SK-N-MC (cell line): ENCODE measurements around the gene PRPF6.

Source experiments
- DNase-seq: peaks from one replicate; pipeline ENCODE4 v3.0.0-alpha.2; 2011; ENCODE audit warnings: low read depth, low spot score
- H3K27ac ChIP-seq: fragments of 200-600 bp; sonication (generic); 2 replicates; pipeline ENCODE4 v1.5.1; 2016; ENCODE audit warnings: mixed run types
- H3K36me3 ChIP-seq: fragments of 200-600 bp; sonication (generic); 2 replicates; pipeline ENCODE4 v1.6.1; 2017; ENCODE audit warnings: antibody characterized with exemption, low read length, mixed read lengths; ENCODE audit not compliant: insufficient read depth
- H3K4me3 ChIP-seq: fragments of 200-600 bp; sonication (generic); 2 replicates; pipeline ENCODE4 v1.5.1; 2016
- H3K9ac ChIP-seq: fragments of 200-600 bp; sonication (generic); 2 replicates; pipeline ENCODE4 v1.8.0; 2017; ENCODE audit warnings: mixed run types, mixed read lengths; ENCODE audit not compliant: insufficient read length
- H3K9me3 ChIP-seq: fragments of 200-600 bp; sonication (generic); 2 replicates; pipeline ENCODE4 v1.6.1; 2017; ENCODE audit warnings: low read depth, mild to moderate bottlenecking, antibody characterized with exemption, low read length, moderate library complexity, mixed read lengths
- EZH2 ChIP-seq: fragments of 200-600 bp; sonication (generic); IDR thresholded peaks from one replicate; pipeline ENCODE4 v1.6.1; 2017; ENCODE audit warnings: antibody characterized with exemption
- FOXP2 ChIP-seq: optimal IDR thresholded peaks from 2 replicates; pipeline ENCODE3; 2011; ENCODE audit warnings: mild to moderate bottlenecking, moderate library complexity; ENCODE audit not compliant: insufficient read depth; ENCODE audit errors: extremely low read length, control extremely low read depth
- POLR2AphosphoS5 ChIP-seq: IDR thresholded peaks from 2 replicates; pipeline ENCODE4 v1.6.1; 2012; ENCODE audit warnings: mild to moderate bottlenecking, low read depth, low read length, borderline replicate concordance

Gene PRPF6

GRCh38 chr20:63962426-63963347, 18.2 kb upstream of the PRPF6 start:
- TF ChIP-seq FOXP2 (no peak), EZH2 (no peak), POLR2AphosphoS5 (no peak; the same call in 1 of the 2 replicates)
- H3K4me3 ChIP-seq: no peak overlapping the region
- no peak overlapping the region for H3K27ac ChIP-seq
- H3K9me3 ChIP-seq: no peaks in the 10 kb centered on the region
- peaks cover 51% of the 10 kb centered on the region for H3K36me3 ChIP-seq
- no peak for DNase-seq
- H3K9ac ChIP-seq: no peak overlapping the region

GRCh38 chr20:63963348-63963741, 17.6 kb upstream of the PRPF6 start:
- no peak overlapping the region for H3K27ac ChIP-seq
- peaks cover 54% of the 10 kb centered on the region for H3K36me3 ChIP-seq
- TF ChIP-seq POLR2AphosphoS5 (no peak), FOXP2 (no peak), EZH2 (no peak)
- H3K9me3 ChIP-seq: no peaks in the 10 kb centered on the region
- DNase-seq: no peak
- no peak overlapping the region for H3K4me3 ChIP-seq
- H3K9ac ChIP-seq: no peak overlapping the region

- Histone ChIP-seq H3K36me3 (peaks cover 54% of the 10 kb centered on the region), H3K9me3 (no peaks in the 10 kb centered on the region), H3K4me3 (no peak overlapping the region), H3K27ac (no peak overlapping the region), H3K9ac (no peak overlapping the region)
- no peak for DNase-seq
- TF ChIP-seq EZH2 (no peak), POLR2AphosphoS5 (no peak), FOXP2 (no peak)
Observed at GRCh38 chr20:63963784-63964301, 17.1 kb upstream of the PRPF6 start.

GRCh38 chr20:63964412-63964811, 16.5 kb upstream of the PRPF6 start:
- Histone ChIP-seq H3K9ac (no peak overlapping the region), H3K27ac (no peak overlapping the region), H3K36me3 (peaks cover 54% of the 10 kb centered on the region), H3K9me3 (no peaks in the 10 kb centered on the region), H3K4me3 (no peak overlapping the region)
- TF ChIP-seq EZH2: no peak
- no peak for TF ChIP-seq FOXP2
- no peak for TF ChIP-seq POLR2AphosphoS5
- no peak for DNase-seq

GRCh38 chr20:63966172-63966943, 14.6 kb upstream of the PRPF6 start:
- Histone ChIP-seq H3K9me3 (no peaks in the 10 kb centered on the region), H3K27ac (no peak overlapping the region), H3K4me3 (no peak overlapping the region), H3K9ac (no peak overlapping the region), H3K36me3 (peaks cover 52% of the 10 kb centered on the region)
- no peak for TF ChIP-seq EZH2
- no peak for TF ChIP-seq POLR2AphosphoS5
- no peak for TF ChIP-seq FOXP2
- no peak for DNase-seq

- Histone ChIP-seq H3K9ac (no peak overlapping the region), H3K4me3 (no peak overlapping the region), H3K27ac (no peak overlapping the region), H3K9me3 (no peaks in the 10 kb centered on the region), H3K36me3 (peaks cover 46% of the 10 kb centered on the region)
- no peak for DNase-seq
- no peak for TF ChIP-seq POLR2AphosphoS5
- no peak for TF ChIP-seq EZH2
- no peak for TF ChIP-seq FOXP2
Observed at GRCh38 chr20:63966944-63967322, 14.0 kb upstream of the PRPF6 start.

- H3K4me3 ChIP-seq: no peak overlapping the region
- no peak overlapping the region for H3K27ac ChIP-seq
- no peak overlapping the region for H3K9ac ChIP-seq
- H3K36me3 ChIP-seq: peaks cover 41% of the 10 kb centered on the region
- H3K9me3 ChIP-seq: no peaks in the 10 kb centered on the region
- TF ChIP-seq POLR2AphosphoS5: no peak
- TF ChIP-seq FOXP2: no peak
- TF ChIP-seq EZH2: no peak
- DNase-seq: no peak
Observed at GRCh38 chr20:63967330-63968135, 13.4 kb upstream of the PRPF6 start.
